Raji (cell line): Measurements from ENCODE around the gene OR52L1.

Source experiments
- POLR2A ChIP-seq: IDR thresholded peaks from 2 replicates; pipeline ENCODE4 v1.6.1; 2011; ENCODE audit warnings: low read depth, low read length, control low read depth; ENCODE audit not compliant: insufficient read depth

Gene OR52L1

GRCh38 chr11:5968394-5968793 is 18.4 kb downstream of the OR52L1 start, which contains the start of gene OR56A5:
Gene OR56A5, minus strand, starts transcription at chr11:5968494. Its CDS starts 0 bp downstream, at chr11:5968494.
- no peak for TF ChIP-seq POLR2A

- no peak for TF ChIP-seq POLR2A
These were observed 19.1 kb downstream of the OR52L1 start for GRCh38 chr11:5967708-5968107.

- no peak for TF ChIP-seq POLR2A
These were observed 19.8 kb downstream of the OR52L1 start for GRCh38 chr11:5966958-5967357.

GRCh38 chr11:5955586-5955985 is 31.2 kb downstream of the OR52L1 start:
- TF ChIP-seq POLR2A = no peak

GRCh38 chr11:5941951-5942350 is 44.8 kb downstream of the OR52L1 start, which contains the start of gene OR56A3:
Gene OR56A3, plus strand, starts transcription at chr11:5942251. Its CDS starts 5,096 bp downstream, at chr11:5947347.
- TF ChIP-seq POLR2A = no peak

- no peak for TF ChIP-seq POLR2A
These were observed 46.0 kb downstream of the OR52L1 start for GRCh38 chr11:5940748-5941147.

GRCh38 chr11:5938603-5938965 is 48.2 kb downstream of the OR52L1 start:
- no peak for TF ChIP-seq POLR2A

- TF ChIP-seq POLR2A = no peak
These were observed 48.8 kb downstream of the OR52L1 start for GRCh38 chr11:5937868-5938602.
